Measurements from ENCODE around the gene GATAD2A. TPM values are rescaled to one million over a fixed set of nuclear protein-coding genes. Genes with fewer than 3 reads are reported as not detected.

GATAD2A gene
- total RNA-seq, 1 donor from 2014 or later = 25.9 TPM

GRCh38 chr19:19491321-19492025 lies 86.0 kb downstream of the GATAD2A start:
- ATAC-seq (no peak), DNase-seq (ENCODE audit: missing footprints) (no peak)
- intact Hi-C loops (cut with DNase I) = no loop called here

GRCh38 chr19:19492026-19492610 lies 86.6 kb downstream of the GATAD2A start:
- DNase-seq (ENCODE audit: missing footprints) = no peak
- ATAC-seq = no peak
- intact Hi-C loops (cut with DNase I) = no loop called here

- DNase-seq (ENCODE audit: missing footprints) (no peak), ATAC-seq (no peak)
- intact Hi-C loops (cut with DNase I) = no loop called here
Observed at GRCh38 chr19:19493841-19494546, 88.5 kb downstream of the GATAD2A start.

GRCh38 chr19:19495614-19496603 lies 90.4 kb downstream of the GATAD2A start:
- DNase-seq (ENCODE audit: missing footprints) (no peak), ATAC-seq (no peak)
- intact Hi-C loops (cut with DNase I) = no loop called here

- intact Hi-C loops (cut with DNase I) = no loop called here
- ATAC-seq (no peak), DNase-seq (ENCODE audit: missing footprints) (no peak)
Observed at GRCh38 chr19:19498255-19498991, 92.9 kb downstream of the GATAD2A start.

GRCh38 chr19:19499272-19499995 lies 94.0 kb downstream of the GATAD2A start:
- DNase-seq (ENCODE audit: missing footprints) (no peak), ATAC-seq (no peak)
- intact Hi-C loops (cut with DNase I) = no loop called here

GRCh38 chr19:19500975-19501644 lies 95.6 kb downstream of the GATAD2A start:
- ATAC-seq (no peak), DNase-seq (ENCODE audit: missing footprints) (no peak)
- intact Hi-C loops (cut with DNase I) = no loop called here

- intact Hi-C loops (cut with DNase I) = no loop called here
- DNase-seq (ENCODE audit: missing footprints) (no peak), ATAC-seq (no peak)
Observed at GRCh38 chr19:19501798-19502197, 96.3 kb downstream of the GATAD2A start.

GRCh38 chr19:19502281-19502680 lies 96.8 kb downstream of the GATAD2A start:
- intact Hi-C loops (cut with DNase I) = no loop called here
- ATAC-seq (no peak), DNase-seq (ENCODE audit: missing footprints) (no peak)

- ATAC-seq = no peak
- no peak for DNase-seq (ENCODE audit: missing footprints)
- intact Hi-C loops (cut with DNase I) = no loop called here
Observed at GRCh38 chr19:19502808-19503602, 97.5 kb downstream of the GATAD2A start.

- DNase-seq (ENCODE audit: missing footprints) (no peak), ATAC-seq (no peak)
- intact Hi-C loops (cut with DNase I) = no loop called here
Observed at GRCh38 chr19:19504754-19505668, 99.5 kb downstream of the GATAD2A start.

- no peak for ATAC-seq
- no peak for DNase-seq (ENCODE audit: missing footprints)
- intact Hi-C loops (cut with DNase I) = no loop called here
Observed at GRCh38 chr19:19505669-19506326, 100.3 kb downstream of the GATAD2A start.

GRCh38 chr19:19506592-19506991 lies 101.1 kb downstream of the GATAD2A start:
- DNase-seq (ENCODE audit: missing footprints) = no peak
- intact Hi-C loops (cut with DNase I) = no loop called here
- no peak for ATAC-seq

GRCh38 chr19:19507354-19507753 lies 101.9 kb downstream of the GATAD2A start:
- intact Hi-C loops (cut with DNase I) = no loop called here
- no peak for DNase-seq (ENCODE audit: missing footprints)
- no peak for ATAC-seq

- ATAC-seq = no peak
- intact Hi-C loops (cut with DNase I) = no loop called here
Observed at GRCh38 chr19:19508217-19508616, 102.7 kb downstream of the GATAD2A start.

More at GRCh38 chr19:19508217-19508616, 102.7 kb downstream of the GATAD2A start:
- DNase-seq (ENCODE audit: missing footprints) = no peak
